Breast epithelium (tissue), 4 donors: ENCODE measurements around the gene TMEM217. TPM values are rescaled to one million over a fixed set of nuclear protein-coding genes. Genes with fewer than 3 reads are reported as not detected.

Experiments used
- DNase-seq, 2 donors: peaks; one replicate each; pipeline ENCODE4 v3.0.0-alpha.2; 2019; ENCODE audit warnings: low spot score in 2 of 2
- H3K27ac ChIP-seq, 2 donors: fragments of 200-600 bp; sonication (generic) in 1 of 2; one replicate each; pipeline ENCODE4 v1.5.1; 2016 to 2019; ENCODE audit warnings: mild to moderate bottlenecking in 1 of 2
- H3K27me3 ChIP-seq, 2 donors: fragments of 200-600 bp; sonication (generic) in 1 of 2; one replicate each; pipeline versions ENCODE4 v1.5.1 to v1.6.0; 2017 to 2019; ENCODE audit warnings: control low read depth in 1 of 2, mild to moderate bottlenecking in 1 of 2
- H3K36me3 ChIP-seq: fragments of 200-600 bp; one replicate; pipeline ENCODE4 v1.5.1; 2019
- H3K4me1 ChIP-seq, 2 donors: fragments of 200-600 bp; sonication (generic); one replicate each; pipeline ENCODE4 v1.5.1; 2016 to 2019; ENCODE audit warnings: control low read depth in 1 of 2
- H3K4me3 ChIP-seq, 3 donors: fragments of 200-600 bp; sonication (generic); 1 replicate in 2 of 3; 2 replicates in 1 of 3; pipeline ENCODE4 v1.5.1; 2016 to 2019; ENCODE audit warnings: mild to moderate bottlenecking in 3 of 3, moderate library complexity in 2 of 3
- H3K9me3 ChIP-seq, 2 donors: fragments of 200-600 bp; sonication (generic) in 1 of 2; one replicate each; pipeline ENCODE4 v1.5.1; 2016 to 2019; ENCODE audit warnings: control low read depth in 1 of 2
- POLR2A ChIP-seq: fragments of 450-650 bp; IDR thresholded peaks from one replicate; pipeline ENCODE4 v1.6.1; 2016; ENCODE audit warnings: antibody characterized with exemption, mild to moderate bottlenecking, moderate library complexity
- POLR2AphosphoS5 ChIP-seq, 3 donors: sonication (generic); formaldehyde crosslinking; IDR thresholded peaks; one replicate each; pipeline ENCODE4 v1.6.1; 2017; ENCODE audit warnings: antibody characterized with exemption in 3 of 3
- intact Hi-C: fragments of 100-400 bp; cut with DNase I; formaldehyde crosslinking; loops from one replicate; pipeline ENCODE4 v1.15.1; 2023; ENCODE audit warnings: low total_unique reads
- total RNA-seq, 3 donors: library from RNA; depleted of rRNA; stranded (reverse); fragments of >200 nt; gene quantifications; one replicate each; pipeline ENCODE4 v1.1.0, GENCODE V29; 2016
- TF ChIP-seq, protein P1 (sequence below), 3 donors: fragments of 450-650 bp; IDR thresholded peaks; one replicate each; pipeline ENCODE4 v1.5.1; 2016 to 2017; ENCODE audit warnings: antibody characterized with exemption in 3 of 3, mild to moderate bottlenecking in 3 of 3, moderate library complexity in 3 of 3

TMEM217 gene
- total RNA-seq, 3 donors from 2014 or later: 0.66 to 1.0 TPM; not detected in 1

DNA sequence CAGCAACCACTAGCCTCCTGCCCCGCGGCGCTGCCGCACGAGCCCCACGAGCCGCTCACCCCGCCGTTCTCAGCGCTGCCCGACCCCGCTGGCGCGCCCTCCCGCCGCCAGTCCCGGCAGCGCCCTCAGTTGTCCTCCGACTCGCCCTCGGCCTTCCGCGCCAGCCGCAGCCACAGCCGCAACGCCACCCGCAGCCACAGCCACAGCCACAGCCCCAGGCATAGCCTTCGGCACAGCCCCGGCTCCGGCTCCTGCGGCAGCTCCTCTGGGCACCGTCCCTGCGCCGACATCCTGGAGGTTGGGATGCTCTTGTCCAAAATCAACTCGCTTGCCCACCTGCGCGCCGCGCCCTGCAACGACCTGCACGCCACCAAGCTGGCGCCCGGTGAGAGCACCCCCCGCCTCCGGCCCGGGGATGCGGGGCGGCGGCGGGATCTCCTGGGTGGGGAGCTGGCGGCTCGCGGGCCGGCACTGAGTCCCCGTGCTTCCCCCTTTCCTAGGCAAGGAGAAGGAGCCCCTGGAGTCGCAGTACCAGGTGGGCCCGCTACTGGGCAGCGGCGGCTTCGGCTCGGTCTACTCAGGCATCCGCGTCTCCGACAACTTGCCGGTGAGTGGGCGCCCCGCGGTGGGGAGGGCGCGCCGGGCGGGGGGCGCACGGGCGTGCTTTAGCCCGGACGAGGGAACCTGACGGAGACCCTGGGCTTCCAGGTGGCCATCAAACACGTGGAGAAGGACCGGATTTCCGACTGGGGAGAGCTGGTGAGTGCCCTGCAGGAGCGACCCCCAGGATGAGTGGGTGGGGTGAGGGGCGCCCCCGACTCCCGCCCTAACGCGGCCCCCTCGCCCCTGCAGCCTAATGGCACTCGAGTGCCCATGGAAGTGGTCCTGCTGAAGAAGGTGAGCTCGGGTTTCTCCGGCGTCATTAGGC is 87.4 kb downstream of the TMEM217 start:
- no peaks in the 10 kb centered on the region for H3K9me3 ChIP-seq
- H3K27me3 ChIP-seq: no peaks in the 10 kb centered on the region
- H3K36me3 ChIP-seq: no peaks in the 10 kb centered on the region
- peaks cover 0 to 7% of the 10 kb centered on the region in 2 donors for H3K4me1 ChIP-seq
- H3K27ac ChIP-seq: peak overlapping the region; percentile 93
- intact Hi-C loops: loop anchor here (5.0 to 10.0 kb wide), 2 partner anchors 113 to 146 kb away; no protein-coding TSS in a partner anchor
- peak overlapping the region; percentile 84 to 99 (median 89) for H3K4me3 ChIP-seq
- TF ChIP-seq, protein P1, sequence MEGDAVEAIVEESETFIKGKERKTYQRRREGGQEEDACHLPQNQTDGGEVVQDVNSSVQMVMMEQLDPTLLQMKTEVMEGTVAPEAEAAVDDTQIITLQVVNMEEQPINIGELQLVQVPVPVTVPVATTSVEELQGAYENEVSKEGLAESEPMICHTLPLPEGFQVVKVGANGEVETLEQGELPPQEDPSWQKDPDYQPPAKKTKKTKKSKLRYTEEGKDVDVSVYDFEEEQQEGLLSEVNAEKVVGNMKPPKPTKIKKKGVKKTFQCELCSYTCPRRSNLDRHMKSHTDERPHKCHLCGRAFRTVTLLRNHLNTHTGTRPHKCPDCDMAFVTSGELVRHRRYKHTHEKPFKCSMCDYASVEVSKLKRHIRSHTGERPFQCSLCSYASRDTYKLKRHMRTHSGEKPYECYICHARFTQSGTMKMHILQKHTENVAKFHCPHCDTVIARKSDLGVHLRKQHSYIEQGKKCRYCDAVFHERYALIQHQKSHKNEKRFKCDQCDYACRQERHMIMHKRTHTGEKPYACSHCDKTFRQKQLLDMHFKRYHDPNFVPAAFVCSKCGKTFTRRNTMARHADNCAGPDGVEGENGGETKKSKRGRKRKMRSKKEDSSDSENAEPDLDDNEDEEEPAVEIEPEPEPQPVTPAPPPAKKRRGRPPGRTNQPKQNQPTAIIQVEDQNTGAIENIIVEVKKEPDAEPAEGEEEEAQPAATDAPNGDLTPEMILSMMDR (IDR thresholded peaks at IDR 0.05): peak in 2 of 3 donors; percentile 14 to 51
- TF ChIP-seq POLR2AphosphoS5 (IDR thresholded peaks at IDR 0.05) (no peak), POLR2A (no peak)
- DNase-seq: peak; percentile 47 to 57

DNA sequence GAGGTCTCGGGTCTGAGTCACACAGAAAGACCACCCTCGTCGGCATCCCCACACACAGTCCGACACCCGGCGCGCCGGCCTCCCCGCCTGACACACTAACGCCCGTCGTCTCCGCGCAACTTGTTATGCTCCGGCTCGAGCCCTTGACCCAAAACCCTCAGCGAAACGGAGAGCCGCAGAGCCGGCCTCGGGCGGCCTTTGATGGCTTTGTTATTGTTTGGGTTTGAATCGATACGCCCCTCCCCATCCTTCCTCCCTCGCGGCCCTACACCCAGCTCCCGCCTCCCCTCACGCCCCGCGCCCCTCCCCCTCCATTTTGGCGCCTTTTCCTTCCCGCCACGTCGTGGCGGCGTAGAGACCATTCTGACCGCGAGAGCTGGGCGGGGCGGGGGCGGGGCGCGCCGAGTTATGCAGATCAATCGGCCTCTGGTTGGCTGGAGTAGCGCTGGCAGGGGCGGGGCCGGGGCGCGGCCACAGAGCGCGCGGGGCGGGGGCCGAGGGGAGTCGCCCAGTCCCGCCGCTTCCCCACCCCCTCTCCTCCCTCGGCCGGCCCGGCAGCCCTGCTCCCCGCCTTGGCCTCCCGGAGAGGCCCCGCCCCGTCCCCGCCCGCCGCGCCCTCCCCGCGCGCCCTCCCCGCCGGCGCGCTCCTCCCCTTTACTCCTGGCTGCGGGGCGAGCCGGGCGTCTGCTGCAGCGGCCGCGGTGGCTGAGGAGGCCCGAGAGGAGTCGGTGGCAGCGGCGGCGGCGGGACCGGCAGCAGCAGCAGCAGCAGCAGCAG is 88.3 kb downstream of the TMEM217 start, which contains the start of gene PIM1:
Gene PIM1, plus strand, starts transcription at position 657 of the 777 bp plus-strand sequence. CDS start 424 bp downstream, outside the sequence.
- peak within 1 kb of the TSS; percentile 93 for H3K27ac ChIP-seq
- H3K27me3 ChIP-seq: no peaks in the 10 kb centered on the region
- no peaks in the 10 kb centered on the region for H3K9me3 ChIP-seq
- peak within 1 kb of the TSS; percentile 84 to 99 (median 89) for H3K4me3 ChIP-seq
- no peaks in the 10 kb centered on the region for H3K36me3 ChIP-seq
- TF ChIP-seq POLR2A (no peak), POLR2AphosphoS5 (IDR thresholded peaks at IDR 0.05) (peak; percentile 64 to 78 (median 66))
- H3K4me1 ChIP-seq: peaks cover 0 to 7% of the 10 kb centered on the region in 2 donors
- intact Hi-C loops: loop anchor here (5.0 to 10.0 kb wide), 2 partner anchors 112 to 145 kb away; no protein-coding TSS in a partner anchor
- peak; percentile 99 for DNase-seq

DNA sequence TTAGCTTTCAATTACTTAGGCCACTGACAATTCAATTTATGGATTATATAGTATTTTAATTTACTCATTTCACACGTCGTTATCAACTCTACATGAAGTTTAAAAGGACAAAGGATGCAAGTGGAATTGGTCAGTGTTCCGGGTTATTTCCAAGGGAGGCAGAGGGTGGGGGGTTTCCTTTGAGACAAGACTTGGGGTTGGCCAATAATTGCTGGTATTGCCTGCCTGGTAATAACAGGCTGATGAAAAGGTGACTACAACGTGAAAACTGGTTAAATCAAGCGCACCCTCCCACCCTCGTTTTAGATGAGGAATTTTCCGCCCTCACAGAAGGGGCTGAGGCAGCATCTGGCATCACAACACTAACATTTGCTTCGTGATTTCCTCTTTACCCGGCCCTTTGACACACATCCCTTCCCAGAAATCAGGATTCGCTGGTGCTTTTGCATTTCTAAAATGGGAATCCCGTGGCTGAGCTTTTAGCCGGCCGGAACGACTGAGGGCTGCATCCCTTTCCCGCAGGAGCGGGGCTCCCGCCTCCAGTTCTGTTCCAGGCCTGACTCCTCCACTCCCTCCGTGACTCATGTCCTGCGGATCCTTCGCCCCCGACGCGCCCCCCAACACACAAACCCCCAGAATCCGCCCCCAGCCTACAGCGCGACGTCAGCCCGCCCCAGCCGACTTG is 89.0 kb downstream of the TMEM217 start:
- DNase-seq: no peak
- Histone ChIP-seq H3K4me3 (peak overlapping the region; percentile 43 to 89 (median 84)), H3K27me3 (no peaks in the 10 kb centered on the region), H3K36me3 (no peaks in the 10 kb centered on the region), H3K27ac (peak overlapping the region; percentile 92 to 93), H3K4me1 (peaks cover 0 to 7% of the 10 kb centered on the region in 2 donors), H3K9me3 (no peaks in the 10 kb centered on the region)
- intact Hi-C loops: no loop called here
- TF ChIP-seq, protein P1 (IDR thresholded peaks at IDR 0.05): no peak
- TF ChIP-seq POLR2A: no peak
- TF ChIP-seq POLR2AphosphoS5 (IDR thresholded peaks at IDR 0.05): no peak

DNA sequence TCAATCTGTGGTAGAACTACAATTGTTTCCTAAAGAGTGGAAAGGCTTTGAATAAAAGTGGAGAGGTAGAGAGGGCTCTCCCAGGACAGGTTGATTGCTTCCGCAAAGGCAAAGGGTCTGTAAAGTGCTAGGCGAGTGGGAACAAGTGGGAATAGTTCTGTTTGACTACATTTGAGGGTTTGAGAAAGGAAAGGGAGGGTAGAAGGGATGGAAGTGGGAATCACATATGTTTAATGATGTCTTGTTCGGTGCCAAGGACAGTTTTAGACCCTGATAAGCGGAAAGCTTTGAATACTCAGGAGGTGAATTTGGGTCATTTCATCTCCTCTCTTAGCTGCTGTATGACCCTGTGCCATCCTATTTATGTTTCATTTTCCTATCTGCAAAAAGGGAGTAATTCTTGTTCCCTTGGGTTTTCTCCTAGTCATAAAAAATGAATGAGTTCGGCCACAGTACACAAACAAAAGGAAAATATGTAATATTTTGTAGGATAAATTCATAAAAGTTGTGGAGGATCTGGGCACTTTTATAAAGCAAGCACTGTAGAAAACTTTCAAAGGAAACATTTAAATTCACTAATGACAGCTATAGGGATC is 89.7 kb downstream of the TMEM217 start:
- H3K9me3 ChIP-seq: no peaks in the 10 kb centered on the region
- peak overlapping the region; percentile 92 to 93 for H3K27ac ChIP-seq
- TF ChIP-seq, protein P1 (IDR thresholded peaks at IDR 0.05): no peak
- TF ChIP-seq POLR2A (no peak), POLR2AphosphoS5 (IDR thresholded peaks at IDR 0.05) (no peak)
- peaks cover 0 to 7% of the 10 kb centered on the region in 2 donors for H3K4me1 ChIP-seq
- no peaks in the 10 kb centered on the region for H3K36me3 ChIP-seq
- intact Hi-C loops: no loop called here
- H3K4me3 ChIP-seq: peak overlapping the region in 2 of 3 donors; percentile 43 to 89
- H3K27me3 ChIP-seq: no peaks in the 10 kb centered on the region
- DNase-seq: no peak
